IMR-90 (cell line): Measurements from ENCODE around the gene DESI2. TPM values are rescaled to one million over a fixed set of nuclear protein-coding genes. Genes with fewer than 3 reads are reported as not detected.

Experiments
- ATAC-seq: fragments of 200-7000 bp; cut with Tn5 transposase; 2 replicates; pipeline ENCODE4 v1.9.1; 2020; ENCODE audit warnings: low read depth, mild to moderate bottlenecking, moderate library complexity
- BruUV-seq: library from RNA; stranded (reverse); fragments of 400-500 nt; replicated peaks from 2 replicates; lab custom pipeline; 2021; lab: Mats Ljungman, UMichigan
- CTCF ChIA-PET: fragments of 300-600 bp; formaldehyde crosslinking; extraction: SDS; loops from one replicate; lab custom pipeline; 2021; ENCODE audit warnings: antibody characterized with exemption; lab: Yijun Ruan, JAX
- POLR2A ChIA-PET: fragments of 300-600 bp; sonication (Branson Sonifier 250); formaldehyde crosslinking; loops from one replicate; lab custom pipeline; 2022; ENCODE audit warnings: antibody characterized with exemption; ENCODE audit not compliant: unreplicated experiment; lab: Charles Lee
- DNase-seq: peaks from one replicate; pipeline ENCODE4 v3.0.0; 2013
- H2AFZ ChIP-seq: replicated peaks from 2 replicates; pipeline ENCODE3; 2013; ENCODE audit warnings: low read length, mild to moderate bottlenecking; ENCODE audit not compliant: poor library complexity
- H2AK5ac ChIP-seq: 2 replicates; pipeline ENCODE4 v1.6.1; 2013; ENCODE audit warnings: low read depth, low read length, inconsistent platforms
- H2AK9ac ChIP-seq: replicated peaks from 2 replicates; pipeline ENCODE3; 2013; ENCODE audit warnings: mild to moderate bottlenecking, low read depth, low read length, moderate library complexity; ENCODE audit not compliant: poor library complexity
- H2BK120ac ChIP-seq: 2 replicates; pipeline ENCODE4 v1.6.1; 2013; ENCODE audit warnings: low read depth, low read length, inconsistent platforms
- H2BK15ac ChIP-seq: 3 replicates; pipeline ENCODE4 v1.6.1; 2013; ENCODE audit warnings: low read depth, low read length, inconsistent platforms
- H2BK20ac ChIP-seq: 2 replicates; pipeline ENCODE4 v1.6.1; 2013; ENCODE audit warnings: low read depth, mild to moderate bottlenecking, inconsistent platforms, low read length, moderate library complexity
- H2BK5ac ChIP-seq: 2 replicates; pipeline ENCODE4 v1.6.1; 2013; ENCODE audit warnings: mild to moderate bottlenecking, low read depth, low read length, inconsistent platforms; ENCODE audit not compliant: poor library complexity, severe bottlenecking
- H3K14ac ChIP-seq: replicated peaks from 2 replicates; pipeline ENCODE4 v1.6.1; 2013; ENCODE audit warnings: low read depth, low read length, inconsistent platforms
- H3K18ac ChIP-seq: 2 replicates; pipeline ENCODE4 v1.6.1; 2013; ENCODE audit warnings: low read depth, low read length, control low read depth
- H3K23ac ChIP-seq: 2 replicates; pipeline ENCODE4 v1.6.1; 2013; ENCODE audit warnings: low read depth, low read length, inconsistent platforms
- H3K27ac ChIP-seq: 2 replicates; pipeline ENCODE4 v1.5.1; 2013; ENCODE audit warnings: mild to moderate bottlenecking, control low read depth, low read length; ENCODE audit not compliant: insufficient read depth
- H3K27me3 ChIP-seq: 2 replicates; pipeline ENCODE4 v1.6.1; 2013; ENCODE audit warnings: low read length; ENCODE audit not compliant: control insufficient read depth, insufficient read depth
- H3K36me3 ChIP-seq: 2 replicates; pipeline ENCODE4 v1.6.1; 2013; ENCODE audit warnings: low read length, mixed read lengths; ENCODE audit not compliant: control insufficient read depth, insufficient read depth
- H3K4ac ChIP-seq: 2 replicates; pipeline ENCODE4 v1.6.1; 2013; ENCODE audit warnings: low read depth, low read length, inconsistent platforms
- H3K4me1 ChIP-seq: 2 replicates; pipeline ENCODE4 v1.6.1; 2013; ENCODE audit warnings: low read length, mixed read lengths; ENCODE audit not compliant: control insufficient read depth, insufficient read depth
- H3K4me2 ChIP-seq: 2 replicates; pipeline ENCODE4 v1.6.1; 2013; ENCODE audit warnings: low read depth, mild to moderate bottlenecking, control low read depth, low read length, moderate library complexity
- H3K4me3 ChIP-seq: 2 replicates; pipeline ENCODE4 v1.5.1; 2013; ENCODE audit warnings: low read depth, mild to moderate bottlenecking, control low read depth, low read length, moderate library complexity; ENCODE audit not compliant: insufficient read depth
- H3K56ac ChIP-seq: 2 replicates; pipeline ENCODE4 v1.6.1; 2013; ENCODE audit warnings: low read length, inconsistent platforms; ENCODE audit not compliant: insufficient read depth; ENCODE audit errors: extremely low read depth
- H3K79me1 ChIP-seq, 2 experiments: 2 replicates each; pipeline ENCODE4 v1.6.1; 2013; ENCODE audit warnings: low read length in 2 of 2, inconsistent platforms in 1 of 2, low read depth in 1 of 2
- H3K9ac ChIP-seq: 2 replicates; pipeline ENCODE4 v1.6.1; 2013; ENCODE audit warnings: low read depth, low read length, control low read depth
- H3K9me1 ChIP-seq: 2 replicates; pipeline ENCODE4 v1.6.1; 2013; ENCODE audit warnings: low read length, inconsistent platforms; ENCODE audit not compliant: insufficient read depth
- H3K9me3 ChIP-seq: 2 replicates; pipeline ENCODE4 v1.6.1; 2013; ENCODE audit warnings: low read length; ENCODE audit not compliant: control insufficient read depth, insufficient read depth
- H4K20me1 ChIP-seq: 2 replicates; pipeline ENCODE4 v1.6.1; 2013; ENCODE audit warnings: low read length, inconsistent platforms; ENCODE audit not compliant: insufficient read depth
- H4K5ac ChIP-seq: 2 replicates; pipeline ENCODE4 v1.6.1; 2013; ENCODE audit warnings: mild to moderate bottlenecking, low read depth, low read length, control low read depth
- H4K8ac ChIP-seq, 2 experiments: 2 replicates each; pipeline ENCODE4 v1.6.1; 2013; ENCODE audit warnings: low read depth in 2 of 2, low read length in 2 of 2, control low read depth in 1 of 2, inconsistent platforms in 1 of 2
- H4K91ac ChIP-seq: 2 replicates; pipeline ENCODE4 v1.6.1; 2013; ENCODE audit warnings: low read depth, low read length, inconsistent platforms; ENCODE audit not compliant: insufficient read depth
- BHLHE40 ChIP-seq: fragments of 150-350 bp; IDR thresholded peaks from 2 replicates; pipeline ENCODE4 v1.6.1; 2016; ENCODE audit warnings: mild to moderate bottlenecking, low read depth, low read length
- CEBPB ChIP-seq: IDR thresholded peaks from 2 replicates; pipeline ENCODE4 v1.6.1; 2012; ENCODE audit warnings: low read depth, low read length, improper control_type of control experiment
- CHD1 ChIP-seq: IDR thresholded peaks from 2 replicates; pipeline ENCODE4 v1.6.1; 2012; ENCODE audit warnings: low read depth, low read length, improper control_type of control experiment
- FOS ChIP-seq: fragments of 150-350 bp; IDR thresholded peaks from 2 replicates; pipeline ENCODE4 v1.6.1; 2016; ENCODE audit warnings: low read depth, low read length
- MAFK ChIP-seq: IDR thresholded peaks from 2 replicates; pipeline ENCODE4 v1.6.1; 2012; ENCODE audit warnings: low read depth, low read length, improper control_type of control experiment
- MAZ ChIP-seq: IDR thresholded peaks from 2 replicates; pipeline ENCODE4 v1.6.1; 2012; ENCODE audit warnings: low read depth, mild to moderate bottlenecking, low read length, improper control_type of control experiment, moderate library complexity, borderline replicate concordance
- NFE2L2 ChIP-seq: fragments of 150-350 bp; IDR thresholded peaks from 2 replicates; pipeline ENCODE4 v1.6.1; 2016; ENCODE audit warnings: low read depth, mild to moderate bottlenecking, low read length
- POLR2A ChIP-seq: IDR thresholded peaks from 2 replicates; pipeline ENCODE4 v1.6.1; 2012; ENCODE audit warnings: mild to moderate bottlenecking, low read depth, low read length
- RAD21 ChIP-seq: IDR thresholded peaks from 2 replicates; pipeline ENCODE4 v1.6.1; 2012; ENCODE audit warnings: low read length, improper control_type of control experiment
- RCOR1 ChIP-seq: IDR thresholded peaks from 2 replicates; pipeline ENCODE4 v1.6.1; 2012; ENCODE audit warnings: mild to moderate bottlenecking, low read length, improper control_type of control experiment; ENCODE audit not compliant: insufficient replicate concordance
- RFX5 ChIP-seq: IDR thresholded peaks from 2 replicates; pipeline ENCODE4 v1.8.0; 2012; ENCODE audit warnings: low read depth, mild to moderate bottlenecking, low read length, moderate library complexity
- SMC3 ChIP-seq: fragments of 150-350 bp; IDR thresholded peaks from 2 replicates; pipeline ENCODE4 v1.6.1; 2016; ENCODE audit warnings: low read depth, mild to moderate bottlenecking, antibody characterized with exemption, low read length, moderate library complexity
- WGBS, 2 experiments: methylation state at CpG; one replicate each; pipeline versions ENCODE4 v1.1.5 to v1.1.7; 2013; ENCODE audit warnings: missing lambda C conversion rate in 2 of 2; ENCODE audit not compliant: insufficient read length in 1 of 2; ENCODE audit errors: extremely low coverage in 2 of 2; 5-methylcytosine and 5-hydroxymethylcytosine counted together
- dilution Hi-C: fragments of 300-500 bp; cut with HindIII; formaldehyde crosslinking; loops from one replicate; pipeline ENCODE4 v1.14.3; 2018; ENCODE audit warnings: low sequenced_read_pairs; ENCODE audit not compliant: unreplicated experiment
- in situ Hi-C: fragments of 300-500 bp; cut with MboI; formaldehyde crosslinking; loops from 3 replicates; pipeline ENCODE4 v1.14.3; 2019; ENCODE audit warnings: low sequenced_read_pairs, inconsistent platforms, mixed read lengths
- intact Hi-C: fragments of 100-400 bp; cut with micrococcal nuclease; formaldehyde crosslinking; loops from 2 replicates; pipeline ENCODE4 v1.10.0; 2022
- polyA plus RNA-seq, 3 experiments: library from polyadenylated mRNA; depleted of rRNA; stranded (reverse); fragments of >200 nt; gene quantifications; 2 replicates each; pipeline ENCODE4 v1.2.3, GENCODE V29; 2012; ENCODE audit warnings: low replicate concordance in 1 of 3
- total RNA-seq: library from RNA; depleted of rRNA; stranded (reverse); fragments of >200 nt; gene quantifications from 2 replicates; pipeline ENCODE4 v1.2.3, GENCODE V29; 2012
- TF ChIP-seq, protein P1 (sequence below): fragments of 150-350 bp; IDR thresholded peaks from 2 replicates; pipeline ENCODE4 v1.6.1; 2016; ENCODE audit warnings: low read depth, mild to moderate bottlenecking, low read length, moderate library complexity, borderline replicate concordance
- TF ChIP-seq, protein P2 (sequence below): conservative IDR thresholded peaks from 2 replicates; pipeline ENCODE4 v1.5.1; 2012; ENCODE audit warnings: mild to moderate bottlenecking, low read depth, low read length, improper control_type of control experiment
- TF ChIP-seq, protein P3 (sequence below): fragments of 150-350 bp; IDR thresholded peaks from 2 replicates; pipeline ENCODE4 v1.6.1; 2017; ENCODE audit warnings: mild to moderate bottlenecking, antibody characterized with exemption, low read length, low read depth

Gene DESI2
- total and polyA plus RNA-seq, 2 of the 4 experiments (the other 2 are of a cell fraction): 19.0 to 43.6 TPM

DNA sequence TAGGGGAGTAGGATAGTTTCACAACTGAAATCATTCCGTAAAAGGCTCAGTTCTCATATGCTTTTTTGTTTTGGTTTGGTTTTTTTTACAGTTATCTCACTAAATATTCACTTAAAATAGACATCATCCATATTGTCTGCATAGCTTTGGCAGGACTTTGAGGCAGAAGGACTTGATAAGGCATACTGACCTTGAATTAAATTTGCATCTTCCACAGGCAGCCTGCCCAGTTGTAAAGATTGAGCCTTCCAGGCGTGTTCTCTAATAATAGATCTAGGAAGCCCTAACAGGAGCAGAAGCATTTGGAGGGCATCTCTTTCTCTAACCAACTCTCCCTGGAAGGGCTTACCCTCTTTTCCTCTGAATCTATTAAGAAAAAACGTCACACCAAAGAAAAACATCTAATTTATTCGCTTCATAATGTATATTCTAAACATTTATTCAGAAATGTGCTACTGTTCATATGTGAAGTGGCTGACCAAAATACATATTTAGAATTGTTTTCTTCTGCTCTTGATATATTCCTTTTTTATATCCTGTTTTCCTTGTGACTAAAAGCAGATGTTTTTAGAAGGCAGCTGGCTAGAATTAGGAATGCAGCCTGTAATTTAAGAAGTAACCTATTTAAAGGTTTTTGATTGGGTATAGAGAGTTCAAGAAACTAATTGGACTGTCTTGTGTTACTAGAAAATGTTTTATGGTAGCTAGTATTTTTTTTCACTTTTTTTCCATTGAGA lies 20.2 kb downstream of the DESI2 start:
- no peak overlapping the region for H3K9ac ChIP-seq
- ChIA-PET CTCF (interaction anchor here (0.8 kb wide), 1 partner anchor 69 kb away, joined by 3 read pairs; no protein-coding TSS in a partner anchor), POLR2A (no interaction called here)
- H3K56ac ChIP-seq: no peak overlapping the region
- no peak overlapping the region for H2BK20ac ChIP-seq
- H4K20me1 ChIP-seq: peaks cover 11% of the 10 kb centered on the region
- no peak overlapping the region for H3K14ac ChIP-seq
- H4K91ac ChIP-seq: no peak overlapping the region
- no peak overlapping the region for H2AK5ac ChIP-seq
- no peak overlapping the region for H3K4ac ChIP-seq
- H3K4me2 ChIP-seq: peak overlapping the region; percentile 20; the same call in 1 of the 2 replicates
- H3K79me1 ChIP-seq: peaks cover 25 to 33% of the 10 kb centered on the region in 2 experiments
- H4K5ac ChIP-seq: no peak overlapping the region
- H3K23ac ChIP-seq: no peak overlapping the region
- H3K9me3 ChIP-seq: no peaks in the 10 kb centered on the region
- H3K36me3 ChIP-seq: no peaks in the 10 kb centered on the region
- H3K9me1 ChIP-seq: 0 out of 2 replicates have a peak, but pooled peaks cover 3% of the 10 kb centered on the region
- in situ Hi-C loops: no loop called here
- intact Hi-C loops: loop anchor here (2.0 kb wide), 1 partner anchor 18 kb away; no protein-coding TSS in a partner anchor
- H2BK15ac ChIP-seq: no peak overlapping the region
- H3K18ac ChIP-seq: no peak overlapping the region
- H3K27me3 ChIP-seq: no peaks in the 10 kb centered on the region
- ATAC-seq (peak; percentile 75), DNase-seq (peak; percentile 47)
- BruUV-seq: no TSS peak
- dilution Hi-C loops: no loop called here
- H4K8ac ChIP-seq: no peak overlapping the region
- H2AK9ac ChIP-seq: no peak overlapping the region
- H2AFZ ChIP-seq: no peak overlapping the region
- peaks cover 4% of the 10 kb centered on the region; the same call in 1 of the 2 replicates for H3K4me1 ChIP-seq
- no peak overlapping the region for H2BK5ac ChIP-seq
- no CpG with 5 or more reads among the region's 4 CpGs for WGBS, 2 experiments
- no peak overlapping the region for H3K27ac ChIP-seq
- no peak overlapping the region for H3K4me3 ChIP-seq
- H2BK120ac ChIP-seq: no peak overlapping the region
- TF ChIP-seq RFX5 (no peak), MAZ (no peak), FOS (no peak), BHLHE40 (no peak), RCOR1 (no peak), RAD21 (no peak), CHD1 (no peak), MAFK (no peak), SMC3 (no peak), CEBPB (no peak), NFE2L2 (no peak), POLR2A (no peak)
- TF ChIP-seq, protein P1, sequence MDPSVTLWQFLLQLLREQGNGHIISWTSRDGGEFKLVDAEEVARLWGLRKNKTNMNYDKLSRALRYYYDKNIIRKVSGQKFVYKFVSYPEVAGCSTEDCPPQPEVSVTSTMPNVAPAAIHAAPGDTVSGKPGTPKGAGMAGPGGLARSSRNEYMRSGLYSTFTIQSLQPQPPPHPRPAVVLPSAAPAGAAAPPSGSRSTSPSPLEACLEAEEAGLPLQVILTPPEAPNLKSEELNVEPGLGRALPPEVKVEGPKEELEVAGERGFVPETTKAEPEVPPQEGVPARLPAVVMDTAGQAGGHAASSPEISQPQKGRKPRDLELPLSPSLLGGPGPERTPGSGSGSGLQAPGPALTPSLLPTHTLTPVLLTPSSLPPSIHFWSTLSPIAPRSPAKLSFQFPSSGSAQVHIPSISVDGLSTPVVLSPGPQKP: no peak
- TF ChIP-seq, protein P2, sequence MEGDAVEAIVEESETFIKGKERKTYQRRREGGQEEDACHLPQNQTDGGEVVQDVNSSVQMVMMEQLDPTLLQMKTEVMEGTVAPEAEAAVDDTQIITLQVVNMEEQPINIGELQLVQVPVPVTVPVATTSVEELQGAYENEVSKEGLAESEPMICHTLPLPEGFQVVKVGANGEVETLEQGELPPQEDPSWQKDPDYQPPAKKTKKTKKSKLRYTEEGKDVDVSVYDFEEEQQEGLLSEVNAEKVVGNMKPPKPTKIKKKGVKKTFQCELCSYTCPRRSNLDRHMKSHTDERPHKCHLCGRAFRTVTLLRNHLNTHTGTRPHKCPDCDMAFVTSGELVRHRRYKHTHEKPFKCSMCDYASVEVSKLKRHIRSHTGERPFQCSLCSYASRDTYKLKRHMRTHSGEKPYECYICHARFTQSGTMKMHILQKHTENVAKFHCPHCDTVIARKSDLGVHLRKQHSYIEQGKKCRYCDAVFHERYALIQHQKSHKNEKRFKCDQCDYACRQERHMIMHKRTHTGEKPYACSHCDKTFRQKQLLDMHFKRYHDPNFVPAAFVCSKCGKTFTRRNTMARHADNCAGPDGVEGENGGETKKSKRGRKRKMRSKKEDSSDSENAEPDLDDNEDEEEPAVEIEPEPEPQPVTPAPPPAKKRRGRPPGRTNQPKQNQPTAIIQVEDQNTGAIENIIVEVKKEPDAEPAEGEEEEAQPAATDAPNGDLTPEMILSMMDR: no peak
- TF ChIP-seq, protein P3, sequence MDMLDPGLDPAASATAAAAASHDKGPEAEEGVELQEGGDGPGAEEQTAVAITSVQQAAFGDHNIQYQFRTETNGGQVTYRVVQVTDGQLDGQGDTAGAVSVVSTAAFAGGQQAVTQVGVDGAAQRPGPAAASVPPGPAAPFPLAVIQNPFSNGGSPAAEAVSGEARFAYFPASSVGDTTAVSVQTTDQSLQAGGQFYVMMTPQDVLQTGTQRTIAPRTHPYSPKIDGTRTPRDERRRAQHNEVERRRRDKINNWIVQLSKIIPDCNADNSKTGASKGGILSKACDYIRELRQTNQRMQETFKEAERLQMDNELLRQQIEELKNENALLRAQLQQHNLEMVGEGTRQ: no peak
